Transverse colon (tissue), 4 donors: ENCODE results near the gene RPTOR.

Experiments used
- POLR2AphosphoS5 ChIP-seq, 3 donors: sonication (generic); formaldehyde crosslinking; IDR thresholded peaks; one replicate each; pipeline ENCODE4 v1.6.1; 2016; ENCODE audit warnings: antibody characterized with exemption in 3 of 3
- TF ChIP-seq, protein P1 (sequence below), 5 experiments: fragments of 200-600 bp in 3 of 5; fragments of 450-650 bp in 2 of 5; sonication (generic) in 3 of 5; IDR thresholded peaks; 1 replicate in 2 of 5; 2 replicates in 3 of 5; pipeline ENCODE4 v1.5.1; 2016 to 2017; ENCODE audit warnings: antibody characterized with exemption in 5 of 5, inconsistent platforms in 3 of 5, mild to moderate bottlenecking in 2 of 5, moderate library complexity in 1 of 5

DNA sequence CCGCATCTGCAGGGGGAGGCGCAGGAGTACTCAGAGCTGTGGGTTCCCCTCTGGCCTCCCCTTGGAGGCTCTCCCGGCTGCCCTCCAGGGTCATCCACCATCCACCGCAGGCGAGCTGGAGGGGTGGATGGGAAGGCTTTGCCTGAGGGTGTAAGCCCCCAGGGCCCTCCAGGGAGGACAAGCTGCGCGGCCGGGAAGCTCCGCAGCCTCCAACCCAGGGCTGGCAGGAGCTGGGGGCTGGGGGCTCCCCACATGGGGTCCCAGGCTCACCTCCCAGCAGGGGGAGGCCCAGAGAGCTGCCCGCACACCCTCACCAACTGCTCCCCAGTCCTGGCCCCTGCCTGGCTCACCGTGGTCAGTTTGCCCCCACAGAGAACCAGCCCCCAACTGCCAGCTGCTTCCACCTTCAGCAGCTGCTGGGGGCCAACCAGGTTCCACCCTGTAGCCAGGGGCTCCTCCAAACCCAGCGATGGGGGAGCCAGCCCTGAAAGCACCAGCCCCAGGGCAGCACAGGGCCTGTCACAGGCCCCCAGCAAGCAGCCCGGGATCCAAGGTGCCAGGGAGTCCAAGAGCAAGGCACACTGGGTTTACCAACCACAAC is 427.2 kb downstream of the RPTOR start:
- TF ChIP-seq, protein P1, sequence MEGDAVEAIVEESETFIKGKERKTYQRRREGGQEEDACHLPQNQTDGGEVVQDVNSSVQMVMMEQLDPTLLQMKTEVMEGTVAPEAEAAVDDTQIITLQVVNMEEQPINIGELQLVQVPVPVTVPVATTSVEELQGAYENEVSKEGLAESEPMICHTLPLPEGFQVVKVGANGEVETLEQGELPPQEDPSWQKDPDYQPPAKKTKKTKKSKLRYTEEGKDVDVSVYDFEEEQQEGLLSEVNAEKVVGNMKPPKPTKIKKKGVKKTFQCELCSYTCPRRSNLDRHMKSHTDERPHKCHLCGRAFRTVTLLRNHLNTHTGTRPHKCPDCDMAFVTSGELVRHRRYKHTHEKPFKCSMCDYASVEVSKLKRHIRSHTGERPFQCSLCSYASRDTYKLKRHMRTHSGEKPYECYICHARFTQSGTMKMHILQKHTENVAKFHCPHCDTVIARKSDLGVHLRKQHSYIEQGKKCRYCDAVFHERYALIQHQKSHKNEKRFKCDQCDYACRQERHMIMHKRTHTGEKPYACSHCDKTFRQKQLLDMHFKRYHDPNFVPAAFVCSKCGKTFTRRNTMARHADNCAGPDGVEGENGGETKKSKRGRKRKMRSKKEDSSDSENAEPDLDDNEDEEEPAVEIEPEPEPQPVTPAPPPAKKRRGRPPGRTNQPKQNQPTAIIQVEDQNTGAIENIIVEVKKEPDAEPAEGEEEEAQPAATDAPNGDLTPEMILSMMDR (IDR thresholded peaks at IDR 0.05): no peak
- TF ChIP-seq POLR2AphosphoS5 (IDR thresholded peaks at IDR 0.05): no peak
